ENCODE data around the gene SPATA19.

DNA sequence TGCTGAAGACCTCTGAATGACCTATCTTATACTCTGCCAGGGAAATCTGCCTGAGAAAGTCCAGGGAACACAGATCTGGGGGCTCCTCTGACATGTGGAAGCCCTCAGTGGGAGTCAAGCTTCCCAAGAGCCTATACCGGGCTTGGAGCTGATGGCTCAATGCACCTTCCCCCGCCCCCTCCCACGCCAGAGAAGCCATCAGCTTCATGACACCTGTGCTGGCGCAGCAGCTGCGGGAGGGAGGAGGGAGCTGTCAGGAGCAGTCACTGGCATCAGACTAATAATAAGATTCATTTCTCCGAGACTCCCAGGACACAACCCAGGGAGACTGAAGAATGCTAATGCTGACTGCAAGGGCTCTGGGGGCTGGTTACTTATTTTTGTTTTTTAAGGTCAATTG is 47.8 kb downstream of the SPATA19 start:
- no peak for TF ChIP-seq EZH2phosphoT487 (IDR thresholded peaks at IDR 0.05; ENCODE audit: borderline replicate concordance, low read depth, low read length)
- TF ChIP-seq, protein P1, sequence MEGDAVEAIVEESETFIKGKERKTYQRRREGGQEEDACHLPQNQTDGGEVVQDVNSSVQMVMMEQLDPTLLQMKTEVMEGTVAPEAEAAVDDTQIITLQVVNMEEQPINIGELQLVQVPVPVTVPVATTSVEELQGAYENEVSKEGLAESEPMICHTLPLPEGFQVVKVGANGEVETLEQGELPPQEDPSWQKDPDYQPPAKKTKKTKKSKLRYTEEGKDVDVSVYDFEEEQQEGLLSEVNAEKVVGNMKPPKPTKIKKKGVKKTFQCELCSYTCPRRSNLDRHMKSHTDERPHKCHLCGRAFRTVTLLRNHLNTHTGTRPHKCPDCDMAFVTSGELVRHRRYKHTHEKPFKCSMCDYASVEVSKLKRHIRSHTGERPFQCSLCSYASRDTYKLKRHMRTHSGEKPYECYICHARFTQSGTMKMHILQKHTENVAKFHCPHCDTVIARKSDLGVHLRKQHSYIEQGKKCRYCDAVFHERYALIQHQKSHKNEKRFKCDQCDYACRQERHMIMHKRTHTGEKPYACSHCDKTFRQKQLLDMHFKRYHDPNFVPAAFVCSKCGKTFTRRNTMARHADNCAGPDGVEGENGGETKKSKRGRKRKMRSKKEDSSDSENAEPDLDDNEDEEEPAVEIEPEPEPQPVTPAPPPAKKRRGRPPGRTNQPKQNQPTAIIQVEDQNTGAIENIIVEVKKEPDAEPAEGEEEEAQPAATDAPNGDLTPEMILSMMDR (conservative IDR thresholded peaks at IDR 0.05; ENCODE audit: low read length), result no peak
